HG03135 (cell line): Measurements from ENCODE around the gene KIF6.

ENCODE experiments used
- ATAC-seq: cut with Tn5 transposase; IDR thresholded peaks from one replicate; pipeline ENCODE4 v1.9.1; 2021; ENCODE audit warnings: mild to moderate bottlenecking, moderate library complexity; ENCODE audit not compliant: unreplicated experiment

KIF6 gene

DNA sequence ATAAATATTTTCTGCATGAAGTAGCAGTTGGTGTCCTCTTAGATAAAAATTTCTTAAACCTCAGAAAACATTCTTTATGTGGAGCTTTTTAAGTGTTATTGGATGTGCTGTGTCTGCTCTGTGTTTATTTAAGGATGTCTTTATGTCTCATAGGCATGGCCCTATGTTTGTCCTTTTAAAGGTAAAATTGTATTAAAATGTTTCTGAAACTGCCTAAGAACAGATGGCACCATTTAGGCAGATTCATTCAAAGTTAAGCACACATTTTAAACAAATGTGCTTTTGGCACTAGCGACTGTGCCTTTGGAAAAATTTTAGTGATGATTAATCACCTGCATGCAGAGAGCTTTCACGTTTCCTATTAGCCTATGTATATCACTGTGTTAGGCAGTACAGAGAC lies 125.2 kb downstream of the KIF6 start:
- ATAC-seq, result no peak

- ATAC-seq, result no peak
Measured at GRCh38 chr6:39599341-39599740, 125.9 kb downstream of the KIF6 start.

- no peak for ATAC-seq
Measured at GRCh38 chr6:39594285-39594684, 130.9 kb downstream of the KIF6 start.

- ATAC-seq, result no peak
Measured at GRCh38 chr6:39593646-39594045, 131.6 kb downstream of the KIF6 start.

GRCh38 chr6:39590871-39591393 lies 134.3 kb downstream of the KIF6 start:
- no peak for ATAC-seq

- ATAC-seq, result no peak
Measured at GRCh38 chr6:39587080-39587479, 138.1 kb downstream of the KIF6 start.

DNA sequence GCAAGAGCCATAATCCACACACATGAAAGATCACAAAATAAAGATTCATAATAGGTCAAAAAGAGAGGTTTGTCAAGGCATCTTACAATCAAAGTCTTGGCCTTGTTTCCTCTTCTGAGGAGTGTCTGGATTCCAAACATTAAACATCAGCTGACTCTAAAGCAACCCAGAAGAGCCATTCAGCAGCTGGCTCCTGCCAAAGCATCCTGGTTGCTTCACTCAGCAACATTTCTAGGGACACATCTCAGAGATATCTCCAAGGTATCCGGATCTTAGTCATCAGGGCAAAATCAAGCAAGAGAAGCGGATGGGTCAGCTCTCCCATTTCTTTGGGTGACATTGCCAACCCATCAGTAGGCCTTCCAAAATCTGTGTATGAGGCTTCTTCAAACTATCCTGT lies 139.6 kb downstream of the KIF6 start:
- no peak for ATAC-seq

DNA sequence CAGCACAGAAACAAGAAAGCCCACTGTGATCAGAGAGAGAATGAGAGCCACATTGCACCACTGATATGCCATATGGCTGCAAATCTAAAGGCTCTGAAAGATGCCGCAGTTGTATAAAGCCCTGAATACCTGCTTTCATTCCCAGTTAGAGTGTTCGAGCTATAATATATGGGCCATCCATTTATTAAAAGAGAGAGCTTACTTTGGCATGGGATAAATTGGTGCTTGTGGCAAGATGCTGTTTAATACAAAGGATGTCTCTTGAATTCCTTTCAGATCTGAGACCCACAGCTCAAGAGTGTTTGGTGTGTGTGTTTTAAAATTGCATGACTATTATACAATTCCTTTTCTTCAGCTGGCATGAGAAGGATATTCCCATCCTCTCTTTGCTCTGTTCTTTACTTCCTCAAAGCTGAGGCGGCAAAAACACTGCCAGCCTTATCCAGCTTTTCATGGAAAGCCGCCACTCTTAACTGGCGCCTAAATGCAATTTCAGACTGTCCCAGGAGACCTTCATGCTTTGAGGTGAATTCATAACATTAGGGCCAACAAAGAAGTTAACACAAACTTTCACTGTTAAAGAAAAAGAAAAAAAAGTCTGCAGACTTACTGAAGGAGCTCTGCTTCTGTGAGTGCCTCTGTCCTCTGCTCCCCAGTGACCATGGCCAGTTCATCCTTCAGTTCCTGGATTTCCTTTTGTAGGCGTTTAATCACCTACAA lies 147.6 kb downstream of the KIF6 start:
- no peak for ATAC-seq

DNA sequence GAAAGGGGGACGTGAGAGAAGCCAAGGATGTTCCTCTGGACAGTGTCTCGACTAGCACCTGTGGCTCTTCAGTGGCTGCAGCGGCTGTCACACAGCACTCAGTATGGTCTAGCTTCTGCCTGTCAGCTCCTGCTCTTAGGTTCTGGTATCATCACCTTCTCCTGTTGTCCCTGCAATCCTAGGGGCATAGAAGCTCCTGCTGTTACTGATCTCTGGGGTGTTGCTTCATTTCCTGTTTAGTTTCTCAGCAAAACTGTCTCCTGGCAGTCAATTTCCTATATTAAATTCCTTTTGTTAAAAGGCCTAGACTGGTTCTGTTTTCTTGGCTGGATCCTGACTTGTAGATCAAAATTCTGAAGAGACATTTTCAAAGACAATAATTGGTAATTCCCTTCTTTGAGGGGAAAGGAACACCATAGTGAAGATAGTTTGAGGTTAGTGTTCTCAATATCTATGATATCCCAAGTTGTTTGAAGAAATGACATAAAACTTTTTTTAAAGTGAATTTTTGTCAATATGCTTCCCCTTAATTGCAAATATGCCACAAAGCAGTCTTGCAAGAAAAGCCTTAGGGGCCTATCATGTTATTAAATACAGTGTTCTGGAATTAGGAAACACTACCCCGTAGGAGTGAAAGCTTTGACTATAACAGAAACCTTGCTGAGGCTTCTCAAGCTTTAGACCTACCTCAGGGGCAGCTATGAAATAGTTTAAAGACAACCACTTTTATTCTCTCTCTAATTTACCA lies 148.5 kb downstream of the KIF6 start:
- ATAC-seq, result no peak

GRCh38 chr6:39574991-39575390 lies 150.2 kb downstream of the KIF6 start:
- ATAC-seq, result no peak

DNA sequence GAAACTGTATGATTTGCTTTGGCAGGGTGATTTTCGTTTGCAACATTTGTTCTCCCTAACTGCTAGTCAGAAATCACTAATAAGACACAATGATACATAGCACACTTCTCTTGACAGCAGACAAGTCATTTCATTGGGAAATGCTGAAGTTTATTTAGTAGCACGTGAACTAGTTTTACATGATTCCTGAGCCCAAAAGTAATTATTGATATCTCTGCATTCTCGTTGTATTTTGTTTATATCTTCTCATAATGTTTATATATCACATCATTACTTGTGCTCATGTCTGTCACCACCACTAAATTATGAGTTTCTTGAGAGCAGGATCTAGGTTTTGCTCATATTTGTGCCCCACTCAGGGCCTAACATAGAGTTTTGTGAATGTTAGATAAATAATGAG lies 151.7 kb downstream of the KIF6 start:
- no peak for ATAC-seq

GRCh38 chr6:39572661-39573340 lies 152.4 kb downstream of the KIF6 start:
- ATAC-seq, result no peak

DNA sequence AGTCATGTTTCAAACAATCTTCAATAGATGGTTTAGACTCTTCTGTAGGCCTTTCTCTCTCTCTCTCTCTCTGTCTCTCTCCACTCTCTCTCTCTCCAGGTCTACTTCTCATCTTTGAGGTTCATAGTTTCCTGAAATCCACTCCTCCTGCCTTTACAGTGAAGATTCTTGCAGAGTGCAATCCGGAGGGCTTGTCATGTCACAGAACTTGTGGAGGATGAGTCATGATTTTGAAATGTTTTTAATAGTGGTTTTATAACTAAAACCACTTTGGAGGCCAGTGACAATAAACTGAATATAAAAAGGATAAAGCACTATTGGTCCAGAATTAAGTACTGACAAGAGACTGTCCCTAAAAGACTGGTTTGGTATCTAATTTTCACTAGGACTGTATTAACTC lies 156.3 kb downstream of the KIF6 start:
- no peak for ATAC-seq

- no peak for ATAC-seq
Measured at GRCh38 chr6:39567091-39567490, 158.1 kb downstream of the KIF6 start.

DNA sequence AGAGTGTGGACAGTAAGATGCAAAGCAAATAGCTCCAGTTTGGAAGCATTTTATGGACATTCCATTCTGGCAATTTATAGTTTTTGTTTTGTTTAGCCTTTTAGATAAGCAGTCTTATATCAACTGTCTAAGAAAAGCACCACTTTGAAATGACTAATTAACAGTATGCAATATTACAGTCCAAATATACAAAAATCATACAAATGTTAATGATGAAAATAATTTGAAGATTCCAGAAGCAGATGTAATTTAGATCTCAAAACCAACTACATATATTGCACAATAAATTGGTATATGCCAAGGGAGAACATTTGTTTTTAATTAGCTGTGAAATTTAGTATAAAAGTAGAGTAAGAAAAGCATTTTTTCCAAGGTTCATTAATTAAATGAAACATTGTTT lies 158.8 kb downstream of the KIF6 start:
- no peak for ATAC-seq

- no peak for ATAC-seq
Measured at GRCh38 chr6:39565956-39566355, 159.3 kb downstream of the KIF6 start.

GRCh38 chr6:39563566-39564311 lies 161.5 kb downstream of the KIF6 start:
- ATAC-seq, result no peak

- ATAC-seq, result no peak
Measured at GRCh38 chr6:39561536-39562266, 163.5 kb downstream of the KIF6 start.

GRCh38 chr6:39560915-39561314 lies 164.3 kb downstream of the KIF6 start:
- no peak for ATAC-seq

DNA sequence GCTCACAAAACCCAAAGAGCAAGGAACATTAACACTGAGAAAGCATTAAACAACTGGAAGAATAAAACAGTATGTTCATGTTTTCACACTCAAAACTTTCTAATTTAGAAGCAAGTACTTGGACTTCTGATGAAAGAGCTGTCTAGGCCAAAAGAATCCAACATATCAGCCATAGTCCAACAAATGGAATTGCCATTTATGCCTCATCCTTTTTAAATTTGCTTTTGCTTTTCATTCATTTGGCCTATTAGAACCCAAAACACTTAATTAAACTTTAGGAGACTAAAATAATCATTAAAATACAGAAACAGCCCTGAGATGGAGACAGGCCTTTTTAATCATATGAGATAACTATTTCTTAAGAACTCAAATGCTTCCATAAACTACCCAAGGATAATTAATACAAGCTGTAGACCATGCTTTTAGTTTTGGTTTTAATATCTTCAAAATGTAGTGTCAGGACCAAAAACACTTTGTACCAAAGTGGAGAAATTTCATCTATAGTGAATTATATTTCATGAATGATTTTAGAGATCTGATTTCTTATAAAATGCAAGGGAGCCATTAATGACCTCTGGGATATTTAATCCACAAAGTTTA lies 166.5 kb downstream of the KIF6 start:
- ATAC-seq, result no peak
